Thyroid gland (tissue), 4 donors: ENCODE measurements around the gene LYG2.

ENCODE experiments used
- POLR2A ChIP-seq, 2 donors: fragments of 450-650 bp; IDR thresholded peaks; one replicate each; pipeline ENCODE4 v1.6.1; 2017; ENCODE audit warnings: antibody characterized with exemption in 2 of 2, mild to moderate bottlenecking in 2 of 2, moderate library complexity in 1 of 2
- TF ChIP-seq, protein P1 (sequence below), 6 experiments: fragments of 200-600 bp in 3 of 6; fragments of 450-650 bp in 3 of 6; sonication (generic) in 3 of 6; IDR thresholded peaks; one replicate each; pipeline ENCODE4 v1.5.1; 2016 to 2019; ENCODE audit warnings: antibody characterized with exemption in 6 of 6, mild to moderate bottlenecking in 2 of 6, inconsistent platforms in 1 of 6, moderate library complexity in 1 of 6

GRCh38 chr2:99216096-99216495, 39.4 kb downstream of the LYG2 start:
- no peak for TF ChIP-seq POLR2A (IDR thresholded peaks at IDR 0.05)
- TF ChIP-seq, protein P1, sequence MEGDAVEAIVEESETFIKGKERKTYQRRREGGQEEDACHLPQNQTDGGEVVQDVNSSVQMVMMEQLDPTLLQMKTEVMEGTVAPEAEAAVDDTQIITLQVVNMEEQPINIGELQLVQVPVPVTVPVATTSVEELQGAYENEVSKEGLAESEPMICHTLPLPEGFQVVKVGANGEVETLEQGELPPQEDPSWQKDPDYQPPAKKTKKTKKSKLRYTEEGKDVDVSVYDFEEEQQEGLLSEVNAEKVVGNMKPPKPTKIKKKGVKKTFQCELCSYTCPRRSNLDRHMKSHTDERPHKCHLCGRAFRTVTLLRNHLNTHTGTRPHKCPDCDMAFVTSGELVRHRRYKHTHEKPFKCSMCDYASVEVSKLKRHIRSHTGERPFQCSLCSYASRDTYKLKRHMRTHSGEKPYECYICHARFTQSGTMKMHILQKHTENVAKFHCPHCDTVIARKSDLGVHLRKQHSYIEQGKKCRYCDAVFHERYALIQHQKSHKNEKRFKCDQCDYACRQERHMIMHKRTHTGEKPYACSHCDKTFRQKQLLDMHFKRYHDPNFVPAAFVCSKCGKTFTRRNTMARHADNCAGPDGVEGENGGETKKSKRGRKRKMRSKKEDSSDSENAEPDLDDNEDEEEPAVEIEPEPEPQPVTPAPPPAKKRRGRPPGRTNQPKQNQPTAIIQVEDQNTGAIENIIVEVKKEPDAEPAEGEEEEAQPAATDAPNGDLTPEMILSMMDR (IDR thresholded peaks at IDR 0.05): no peak
